B cell (primary cell): ENCODE data around the gene TSPO. TPM values are rescaled to one million over a fixed set of nuclear protein-coding genes. Genes with fewer than 3 reads are reported as not detected.

Experiments
- ATAC-seq: fragments of 200-7000 bp; cut with Tn5 transposase; one replicate; pipeline ENCODE4 v1.10.0; 2021; ENCODE audit warnings: low read depth, mild to moderate bottlenecking, moderate number of reproducible peaks, moderate library complexity
- CTCF ChIA-PET: fragments of 350-600 bp; sonication (Branson Sonifier 250); formaldehyde crosslinking; loops from one replicate; lab custom pipeline; 2021; ENCODE audit warnings: antibody characterized with exemption, inconsistent platforms; lab: Charles Lee
- POLR2A ChIA-PET: fragments of 350-600 bp; sonication (Branson Sonifier 250); formaldehyde crosslinking; loops from one replicate; lab custom pipeline; 2021; ENCODE audit warnings: antibody characterized with exemption; lab: Charles Lee
- DNase-seq: peaks from one replicate; pipeline ENCODE4 v3.0.0; 2013
- H2AFZ ChIP-seq: 2 replicates; pipeline ENCODE4 v1.6.1; 2012; ENCODE audit warnings: mild to moderate bottlenecking, low read depth, low read length; ENCODE audit not compliant: insufficient read depth, poor library complexity, severe bottlenecking
- H3K27ac ChIP-seq, 2 donors: 1 replicate in 1 of 2; 2 replicates in 1 of 2; pipeline ENCODE4 v1.5.1; 2012 to 2013; ENCODE audit warnings: low read length in 2 of 2, mild to moderate bottlenecking in 2 of 2, moderate library complexity in 1 of 2
- H3K27me3 ChIP-seq, 4 experiments: fragments of 200-600 bp in 1 of 4; sonication (generic) in 1 of 4; replicated peaks in 1 of 4; 1 replicate in 2 of 4; 2 replicates in 2 of 4; pipeline versions ENCODE4 v1.6.1 to v1.7.0; 2013 to 2016; ENCODE audit warnings: low read length in 3 of 4, mild to moderate bottlenecking in 2 of 4, mixed read lengths in 1 of 4, moderate library complexity in 1 of 4; ENCODE audit not compliant: insufficient read depth in 4 of 4, control insufficient read depth in 3 of 4; ENCODE audit errors: control extremely low read depth in 1 of 4
- H3K36me3 ChIP-seq, 2 experiments: replicated peaks in 1 of 2; 1 replicate in 1 of 2; 2 replicates in 1 of 2; pipeline versions ENCODE4 v1.6.1 to v1.7.1; 2013; ENCODE audit warnings: low read length in 1 of 2; ENCODE audit not compliant: insufficient read depth in 2 of 2, control insufficient read depth in 1 of 2; ENCODE audit errors: control extremely low read depth in 1 of 2, extremely low read depth in 1 of 2
- H3K4me1 ChIP-seq, 2 donors: fragments of 200-600 bp in 1 of 2; sonication (generic) in 1 of 2; 1 replicate in 1 of 2; 2 replicates in 1 of 2; pipeline versions ENCODE4 v1.5.1 to v1.6.1; 2013 to 2017; ENCODE audit warnings: low read length in 2 of 2; ENCODE audit not compliant: control insufficient read depth in 2 of 2, insufficient read depth in 2 of 2
- H3K4me2 ChIP-seq: replicated peaks from 2 replicates; pipeline ENCODE3; 2012; ENCODE audit warnings: mild to moderate bottlenecking, low read depth, low read length; ENCODE audit not compliant: poor library complexity, severe bottlenecking
- H3K4me3 ChIP-seq, 5 experiments: fragments of 200-600 bp in 1 of 5; sonication (generic) in 1 of 5; 1 replicate in 3 of 5; 2 replicates in 2 of 5; pipeline versions ENCODE4 v1.5.1 to v1.7.0; 2011 to 2016; ENCODE audit warnings: low read length in 4 of 5, mild to moderate bottlenecking in 4 of 5, low read depth in 2 of 5, control low read depth in 1 of 5, moderate library complexity in 1 of 5; ENCODE audit not compliant: insufficient read depth in 1 of 5; ENCODE audit errors: control extremely low read depth in 1 of 5, extremely low read depth in 1 of 5
- H3K79me2 ChIP-seq: fragments of 200-600 bp; sonication (generic); one replicate; pipeline ENCODE4 v1.6.0; 2016; ENCODE audit warnings: low read length; ENCODE audit not compliant: control insufficient read depth, insufficient read depth
- H3K9ac ChIP-seq: fragments of 200-600 bp; sonication (generic); 2 replicates; pipeline ENCODE4 v1.6.1; 2017; ENCODE audit warnings: mild to moderate bottlenecking, low read length, moderate library complexity
- H3K9me3 ChIP-seq, 3 donors: one replicate each; pipeline versions ENCODE4 v1.6.1 to v1.7.1; 2013; ENCODE audit warnings: low read length in 2 of 3; ENCODE audit not compliant: control insufficient read depth in 2 of 3, insufficient read depth in 1 of 3; ENCODE audit errors: control extremely low read depth in 1 of 3
- H4K20me1 ChIP-seq: 2 replicates; pipeline ENCODE4 v1.6.0; 2012; ENCODE audit warnings: mild to moderate bottlenecking, low read length; ENCODE audit not compliant: insufficient read depth, control insufficient read depth, poor library complexity, severe bottlenecking
- H3K27ac Mint-ChIP-seq: one replicate; pipeline ENCODE4 v1.8.0; 2021; ENCODE audit warnings: mixed read lengths
- H3K27me3 Mint-ChIP-seq: one replicate; pipeline ENCODE4 v1.8.0; 2021; ENCODE audit warnings: mixed read lengths
- H3K4me1 Mint-ChIP-seq: one replicate; pipeline ENCODE4 v1.8.0; 2021; ENCODE audit warnings: mixed read lengths
- H3K4me3 Mint-ChIP-seq: one replicate; pipeline ENCODE4 v1.8.0; 2021; ENCODE audit warnings: mixed read lengths
- H3K9me3 Mint-ChIP-seq: one replicate; pipeline ENCODE4 v1.8.0; 2022; ENCODE audit warnings: mixed read lengths; ENCODE audit not compliant: insufficient read depth
- EZH2 ChIP-seq: IDR thresholded peaks from 2 replicates; pipeline ENCODE4 v1.6.1; 2012; ENCODE audit warnings: borderline replicate concordance, low read depth, mild to moderate bottlenecking, moderate library complexity, low read length; ENCODE audit not compliant: insufficient read depth, poor library complexity, severe bottlenecking
- WGBS: methylation state at CpG from one replicate; pipeline ENCODE4 v1.1.5; 2013; ENCODE audit warnings: missing lambda C conversion rate; ENCODE audit not compliant: insufficient coverage; 5-methylcytosine and 5-hydroxymethylcytosine counted together
- intact Hi-C: fragments of 100-400 bp; cut with micrococcal nuclease; formaldehyde crosslinking; loops from one replicate; pipeline ENCODE4 v1.10.0; 2022
- polyA plus RNA-seq: library from polyadenylated mRNA; depleted of rRNA; stranded (reverse); fragments of >200 nt; gene quantifications from 2 replicates; pipeline ENCODE4 v1.2.3, GENCODE V29; 2012
- total RNA-seq, 2 donors: library from RNA; stranded (reverse); fragments of 120-200 nt in 1 of 2; gene quantifications; 1 replicate in 1 of 2; 2 replicates in 1 of 2; pipeline versions ENCODE4 v1.2.3 to v1.2.4, GENCODE V29; 2013 to 2022
- TF ChIP-seq, protein P1 (sequence below): fragments of 200-600 bp; IDR thresholded peaks from one replicate; pipeline ENCODE4 v1.8.0; 2022; ENCODE audit warnings: antibody characterized with exemption, mild to moderate bottlenecking

TSPO gene
- total and polyA plus RNA-seq, 2 donors (not counting 1 experiment from before 2014, with no cell fraction given), result 54.9 to 94.2 TPM

DNA sequence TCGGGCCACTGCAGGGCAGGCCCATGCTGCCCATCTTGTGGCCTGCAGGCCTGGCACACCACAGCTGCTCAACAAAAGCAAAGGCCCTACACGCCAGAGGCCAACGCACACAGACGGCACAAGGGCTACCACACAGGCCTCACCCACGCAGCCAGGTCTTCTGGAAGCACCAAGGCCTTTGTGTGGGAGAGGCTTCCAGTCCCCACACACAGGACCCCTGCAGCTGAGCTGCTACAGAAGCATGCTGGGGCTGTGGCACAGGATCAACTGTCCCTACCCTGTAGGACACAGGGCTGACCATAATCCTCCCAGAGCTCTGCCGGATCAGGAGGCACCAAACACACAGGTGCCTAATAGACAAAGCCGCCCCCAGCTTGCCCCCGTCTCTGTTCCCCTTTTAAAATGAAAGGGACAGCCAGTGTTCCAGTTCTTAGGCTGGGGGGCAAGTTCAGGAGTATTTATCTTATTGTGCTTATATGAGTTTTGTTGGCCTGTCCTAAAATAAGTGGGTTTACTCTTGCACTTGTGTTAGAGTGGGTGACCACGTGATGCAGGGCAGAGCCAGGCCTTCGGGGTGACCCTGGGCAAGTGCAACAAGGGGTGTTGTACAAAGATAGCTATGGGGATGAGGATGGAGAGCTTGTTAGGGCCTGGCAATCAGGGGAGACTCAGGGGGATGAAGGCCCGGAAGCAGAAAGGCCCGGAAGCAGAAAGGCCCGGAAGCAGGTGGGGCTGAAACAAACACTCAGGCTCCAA, 30.1 kb downstream of the TSPO start:
- no peak overlapping the region for H3K9ac ChIP-seq
- H3K27me3 Mint-ChIP-seq, result no peaks in the 10 kb centered on the region

DNA sequence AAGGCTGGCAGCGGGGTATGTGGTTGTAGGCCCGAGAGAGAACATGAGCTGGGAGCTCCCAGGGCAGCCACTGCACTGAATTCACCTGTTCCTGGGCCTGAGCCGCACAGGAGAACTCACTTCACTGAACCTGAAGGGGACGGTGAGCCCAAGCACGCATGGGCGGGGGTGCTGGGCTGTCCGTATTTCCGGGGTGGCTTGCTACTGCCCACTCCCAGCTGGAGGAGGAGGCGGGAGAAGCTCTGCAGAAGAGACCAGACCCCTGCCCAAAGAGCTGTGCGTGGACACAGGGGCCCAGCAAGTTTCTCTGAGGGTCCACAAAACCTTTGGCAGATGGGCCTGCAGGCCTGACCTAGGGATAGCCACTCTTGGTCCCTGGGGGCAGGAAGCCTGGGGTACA, 30.8 kb downstream of the TSPO start:
- peaks cover 0 to 21% of the 10 kb centered on the region in 2 experiments for H3K36me3 ChIP-seq

More for the DNA sequence above, 30.1 kb downstream of the TSPO start:
- H4K20me1 ChIP-seq, result peaks cover 12% of the 10 kb centered on the region
- H3K27ac Mint-ChIP-seq, result no peak overlapping the region
- no peak overlapping the region for H3K4me3 Mint-ChIP-seq
- H3K9me3 Mint-ChIP-seq, result no peaks in the 10 kb centered on the region
- H3K27me3 ChIP-seq, result no peaks in the 10 kb centered on the region
- H2AFZ ChIP-seq, result no peak overlapping the region
- 93% methylated on average over 8 of the region's 13 CpGs for WGBS
- H3K4me1 ChIP-seq, result peaks cover 9 to 10% of the 10 kb centered on the region in 2 donors
- TF ChIP-seq EZH2, result no peak
- TF ChIP-seq, protein P1, sequence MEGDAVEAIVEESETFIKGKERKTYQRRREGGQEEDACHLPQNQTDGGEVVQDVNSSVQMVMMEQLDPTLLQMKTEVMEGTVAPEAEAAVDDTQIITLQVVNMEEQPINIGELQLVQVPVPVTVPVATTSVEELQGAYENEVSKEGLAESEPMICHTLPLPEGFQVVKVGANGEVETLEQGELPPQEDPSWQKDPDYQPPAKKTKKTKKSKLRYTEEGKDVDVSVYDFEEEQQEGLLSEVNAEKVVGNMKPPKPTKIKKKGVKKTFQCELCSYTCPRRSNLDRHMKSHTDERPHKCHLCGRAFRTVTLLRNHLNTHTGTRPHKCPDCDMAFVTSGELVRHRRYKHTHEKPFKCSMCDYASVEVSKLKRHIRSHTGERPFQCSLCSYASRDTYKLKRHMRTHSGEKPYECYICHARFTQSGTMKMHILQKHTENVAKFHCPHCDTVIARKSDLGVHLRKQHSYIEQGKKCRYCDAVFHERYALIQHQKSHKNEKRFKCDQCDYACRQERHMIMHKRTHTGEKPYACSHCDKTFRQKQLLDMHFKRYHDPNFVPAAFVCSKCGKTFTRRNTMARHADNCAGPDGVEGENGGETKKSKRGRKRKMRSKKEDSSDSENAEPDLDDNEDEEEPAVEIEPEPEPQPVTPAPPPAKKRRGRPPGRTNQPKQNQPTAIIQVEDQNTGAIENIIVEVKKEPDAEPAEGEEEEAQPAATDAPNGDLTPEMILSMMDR, result no peak
- ChIA-PET CTCF (no interaction called here), POLR2A (interaction anchor here (0.6 kb wide), 1 partner anchor 19 kb away, joined by 3 read pairs; no protein-coding TSS in a partner anchor)
- peaks cover 37% of the 10 kb centered on the region for H3K79me2 ChIP-seq
- H3K4me3 ChIP-seq, result no peak overlapping the region
- H3K27ac ChIP-seq, result no peak overlapping the region
- peaks cover 0 to 21% of the 10 kb centered on the region in 2 experiments for H3K36me3 ChIP-seq
- peaks cover 13% of the 10 kb centered on the region for H3K4me1 Mint-ChIP-seq
- ATAC-seq, result no peak
- intact Hi-C loops, result no loop called here
- H3K9me3 ChIP-seq, result no peaks in the 10 kb centered on the region
- no peak overlapping the region for H3K4me2 ChIP-seq
- no peak for DNase-seq

More for the DNA sequence above, 30.8 kb downstream of the TSPO start:
- DNase-seq, result no peak
- H3K27ac Mint-ChIP-seq, result no peak overlapping the region
- TF ChIP-seq EZH2, result no peak
- TF ChIP-seq, protein P1, result no peak
- no peaks in the 10 kb centered on the region for H3K27me3 Mint-ChIP-seq
- no peak overlapping the region for H2AFZ ChIP-seq
- ChIA-PET CTCF (no interaction called here), POLR2A (no interaction called here)
- no peaks in the 10 kb centered on the region for H3K9me3 Mint-ChIP-seq
- WGBS, result 95% methylated on average over 10 of the region's 10 CpGs
- H3K27ac ChIP-seq, result no peak overlapping the region
- intact Hi-C loops, result no loop called here
- peaks cover 9 to 11% of the 10 kb centered on the region in 2 donors for H3K4me1 ChIP-seq
- no peak overlapping the region for H3K4me3 ChIP-seq
- peaks cover 38% of the 10 kb centered on the region for H3K79me2 ChIP-seq
- H3K9ac ChIP-seq, result no peak overlapping the region
- H4K20me1 ChIP-seq, result peaks cover 12% of the 10 kb centered on the region
- H3K4me3 Mint-ChIP-seq, result no peak overlapping the region
- no peaks in the 10 kb centered on the region for H3K27me3 ChIP-seq
- H3K4me2 ChIP-seq, result no peak overlapping the region
- peaks cover 13% of the 10 kb centered on the region for H3K4me1 Mint-ChIP-seq
- H3K9me3 ChIP-seq, result no peaks in the 10 kb centered on the region
- no peak for ATAC-seq
